ENCODE data around the gene TNFAIP3. TPM values are rescaled to one million over a fixed set of nuclear protein-coding genes. Genes with fewer than 3 reads are reported as not detected.

The TNFAIP3 gene
- total RNA-seq, 4 donors from 2014 or later = 21.0 to 54.3 (median 29.8) TPM

DNA sequence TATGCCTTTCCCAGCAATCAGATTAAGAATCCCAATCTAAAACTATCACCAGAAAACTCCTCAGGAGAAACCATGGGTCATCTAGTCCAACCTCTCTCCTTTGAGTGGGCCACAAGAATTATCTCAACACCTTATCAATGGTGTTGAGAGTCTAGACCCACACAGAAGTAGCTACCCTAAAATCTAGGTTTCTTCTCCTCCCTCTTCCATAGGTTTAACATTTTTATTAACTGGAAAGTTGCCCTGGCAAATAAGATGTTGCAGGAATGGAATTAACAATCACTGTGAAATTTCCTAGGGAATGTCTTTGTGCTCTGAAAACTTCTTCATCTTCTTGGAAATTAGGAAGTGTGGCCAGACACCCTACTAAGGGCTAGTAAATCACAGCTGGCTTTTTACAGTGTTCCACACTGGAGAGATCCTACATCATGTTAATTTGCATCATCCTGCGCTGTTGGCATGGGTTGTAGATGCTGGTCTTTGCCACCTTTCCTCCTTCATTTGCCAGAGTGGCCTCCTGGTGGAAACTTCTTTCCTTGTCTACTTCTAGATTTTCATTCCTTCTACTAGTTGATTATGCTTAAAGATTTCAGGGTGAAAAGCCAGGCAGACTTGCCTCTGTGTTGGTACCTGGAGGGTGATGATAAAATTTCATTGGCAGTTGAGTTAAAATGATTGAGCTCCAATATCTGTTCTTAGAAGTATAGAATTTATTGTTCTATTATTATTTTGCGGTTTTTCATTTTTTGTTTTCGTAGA is 2.7 kb downstream of the TNFAIP3 start:
- intact Hi-C loops (cut with DNase I) = loop anchor here (5.0 to 10.0 kb wide), 4 partner anchors 47 to 235 kb away; partner anchors contain the start of gene PERP
- TF ChIP-seq EP300 (IDR thresholded peaks at IDR 0.05) = no peak
- no peak for TF ChIP-seq CTCF (IDR thresholded peaks at IDR 0.05)
- no peak for TF ChIP-seq POLR2A (IDR thresholded peaks at IDR 0.05; ENCODE audit: low read depth)
- no peak for TF ChIP-seq POLR2AphosphoS5 (IDR thresholded peaks at IDR 0.05)
- DNase-seq (ENCODE audit: extremely low spot score) = no peak
- WGBS = 91% methylated on average over 3 of the region's 3 CpGs
- peak overlapping the region; percentile 70 to 93 (median 88) for H3K4me3 ChIP-seq
- peak overlapping the region; percentile 2 to 94 (median 92) for H3K27ac ChIP-seq (replicated peaks in 1 of 4)
- no peaks in the 10 kb centered on the region for H3K9me3 ChIP-seq
- H3K4me1 ChIP-seq = peaks cover 31 to 77% (median 73%) of the 10 kb centered on the region in 4 donors
- peaks cover 2 to 15% (median 3%) of the 10 kb centered on the region in 4 donors for H3K36me3 ChIP-seq
- no peaks in the 10 kb centered on the region for H3K27me3 ChIP-seq

GRCh38 chr6:137870308-137870644 is 3.2 kb downstream of the TNFAIP3 start:
- 78% methylated on average over 5 of the region's 5 CpGs for WGBS
- H3K4me3 ChIP-seq = peak overlapping the region; percentile 70 to 93 (median 88)
- intact Hi-C loops (cut with DNase I) = no loop called here

DNA sequence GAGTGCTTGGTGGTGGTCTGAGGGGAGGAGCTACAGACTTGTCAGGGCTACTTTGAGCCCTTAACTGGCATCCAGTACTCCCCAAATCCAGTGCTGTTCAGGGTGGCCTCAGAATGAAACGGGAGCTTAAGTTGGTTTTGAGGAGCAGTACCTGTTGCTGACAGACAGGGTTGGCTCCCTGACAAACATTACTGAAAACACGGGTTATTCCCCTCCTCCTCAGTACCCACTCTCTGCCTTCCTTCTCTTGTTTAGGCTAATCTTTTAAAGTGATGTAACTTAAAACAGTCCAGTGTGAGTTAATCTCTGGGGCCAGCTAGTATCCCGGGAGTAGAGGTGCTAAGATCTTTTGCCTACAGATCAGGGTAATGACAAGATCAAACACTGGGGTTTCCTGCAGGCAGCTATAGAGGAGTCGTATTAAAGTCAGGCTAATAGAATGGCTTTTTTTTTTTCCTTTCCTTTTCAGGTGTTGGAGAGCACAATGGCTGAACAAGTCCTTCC is 3.7 kb downstream of the TNFAIP3 start:
- H3K36me3 ChIP-seq = peaks cover 12 to 26% (median 14%) of the 10 kb centered on the region in 4 donors
- intact Hi-C loops (cut with DNase I) = no loop called here
- WGBS = 23% methylated on average over 4 of the region's 4 CpGs
- peak overlapping the region; percentile 70 to 93 (median 88) for H3K4me3 ChIP-seq
- no peak for DNase-seq (ENCODE audit: extremely low spot score)
- TF ChIP-seq POLR2AphosphoS5 (IDR thresholded peaks at IDR 0.05) (no peak), CTCF (IDR thresholded peaks at IDR 0.05) (peak in 2 of 3 experiments; percentile 9 to 34), POLR2A (IDR thresholded peaks at IDR 0.05; ENCODE audit: low read depth) (no peak), EP300 (IDR thresholded peaks at IDR 0.05) (no peak)
- H3K4me1 ChIP-seq = peaks cover 31 to 80% (median 76%) of the 10 kb centered on the region in 4 donors
- no peaks in the 10 kb centered on the region for H3K27me3 ChIP-seq
- H3K27ac ChIP-seq (replicated peaks in 1 of 4) = peak overlapping the region; percentile 71 to 94 (median 92)
- no peaks in the 10 kb centered on the region for H3K9me3 ChIP-seq

More at GRCh38 chr6:137870308-137870644, 3.2 kb downstream of the TNFAIP3 start:
- DNase-seq (ENCODE audit: extremely low spot score) = no peak
- Histone ChIP-seq H3K36me3 (peaks cover 7 to 21% (median 9%) of the 10 kb centered on the region in 4 donors), H3K27me3 (no peaks in the 10 kb centered on the region), H3K27ac (replicated peaks in 1 of 4) (peak overlapping the region; percentile 71 to 94 (median 92)), H3K9me3 (no peaks in the 10 kb centered on the region), H3K4me1 (peaks cover 31 to 81% (median 77%) of the 10 kb centered on the region in 4 donors)
- TF ChIP-seq POLR2AphosphoS5 (IDR thresholded peaks at IDR 0.05) (no peak), EP300 (IDR thresholded peaks at IDR 0.05) (no peak), POLR2A (IDR thresholded peaks at IDR 0.05; ENCODE audit: low read depth) (no peak), CTCF (IDR thresholded peaks at IDR 0.05) (no peak)

DNA sequence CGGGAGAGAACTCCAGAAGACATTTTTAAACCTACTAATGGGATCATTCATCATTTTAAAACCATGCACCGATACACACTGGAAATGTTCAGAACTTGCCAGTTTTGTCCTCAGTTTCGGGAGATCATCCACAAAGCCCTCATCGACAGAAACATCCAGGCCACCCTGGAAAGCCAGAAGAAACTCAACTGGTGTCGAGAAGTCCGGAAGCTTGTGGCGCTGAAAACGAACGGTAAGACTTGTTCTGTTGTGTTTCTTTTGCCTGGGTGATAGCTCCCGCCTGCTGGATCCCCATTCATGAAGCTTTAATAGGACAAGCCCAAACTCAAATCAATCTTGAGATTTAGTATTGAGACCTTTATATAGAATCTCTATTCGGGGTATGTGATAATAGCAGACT is 4.2 kb downstream of the TNFAIP3 start:
- H3K36me3 ChIP-seq = peaks cover 17 to 31% (median 19%) of the 10 kb centered on the region in 4 donors
- intact Hi-C loops (cut with DNase I) = no loop called here
- H3K4me3 ChIP-seq = peak overlapping the region; percentile 70 to 93 (median 88)
- 81% methylated on average over 11 of the region's 11 CpGs for WGBS
- no peak for DNase-seq (ENCODE audit: extremely low spot score)
- no peaks in the 10 kb centered on the region for H3K27me3 ChIP-seq
- TF ChIP-seq EP300 (IDR thresholded peaks at IDR 0.05) (no peak), POLR2AphosphoS5 (IDR thresholded peaks at IDR 0.05) (peak in 1 of 2 donors; percentile 7)
- no peaks in the 10 kb centered on the region for H3K9me3 ChIP-seq
- H3K4me1 ChIP-seq = peaks cover 27 to 75% (median 71%) of the 10 kb centered on the region in 4 donors
- H3K27ac ChIP-seq (replicated peaks in 1 of 4) = peak overlapping the region; percentile 71 to 94 (median 92)

DNA sequence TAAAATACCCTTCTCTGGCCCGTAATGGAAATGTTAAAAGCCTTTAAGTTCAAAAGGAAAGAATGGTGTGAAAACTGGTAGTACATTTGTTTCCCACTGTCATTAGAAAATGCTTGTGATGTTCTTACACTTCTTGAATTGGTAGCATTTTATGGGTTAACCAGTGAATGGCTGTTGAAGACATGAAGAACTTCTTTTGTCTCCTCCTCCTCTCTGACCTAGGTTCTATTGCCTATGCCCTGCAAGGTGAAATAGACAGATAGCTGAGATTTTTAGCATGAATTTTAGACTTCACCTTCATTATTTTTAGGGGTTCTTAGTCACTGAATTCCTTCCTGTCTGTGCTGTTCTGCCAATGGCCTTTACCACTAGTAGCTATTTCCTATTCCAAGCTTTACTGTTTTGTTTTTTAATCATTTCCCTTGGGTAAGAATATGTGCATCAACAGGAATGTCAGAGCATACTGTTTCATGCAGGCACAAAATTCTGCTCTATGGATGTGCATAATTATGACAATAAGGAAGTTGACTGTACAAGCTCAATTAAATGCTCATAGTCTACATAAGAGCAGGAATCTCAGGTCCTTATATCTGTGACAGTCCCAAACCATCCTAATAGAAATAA is 4.9 kb downstream of the TNFAIP3 start:
- TF ChIP-seq CTCF (IDR thresholded peaks at IDR 0.05) (no peak), POLR2AphosphoS5 (IDR thresholded peaks at IDR 0.05) (no peak), POLR2A (IDR thresholded peaks at IDR 0.05; ENCODE audit: low read depth) (no peak), EP300 (IDR thresholded peaks at IDR 0.05) (no peak)
- 90% methylated on average over 1 of the region's 1 CpG for WGBS
- Histone ChIP-seq H3K36me3 (peaks cover 23 to 37% (median 25%) of the 10 kb centered on the region in 4 donors), H3K4me1 (peaks cover 24 to 72% (median 69%) of the 10 kb centered on the region in 4 donors), H3K27me3 (no peaks in the 10 kb centered on the region), H3K9me3 (no peaks in the 10 kb centered on the region), H3K4me3 (peak overlapping the region; percentile 70 to 93 (median 88)), H3K27ac (replicated peaks in 1 of 4) (peak overlapping the region; percentile 71 to 94 (median 92))
- intact Hi-C loops (cut with DNase I) = no loop called here
- DNase-seq (ENCODE audit: extremely low spot score) = no peak

Measured in esophagus muscularis mucosa (tissue), 4 donors.